GM12873 (cell line): Measurements from ENCODE around the gene CDH19.

ENCODE experiments used
- CTCF ChIP-seq: IDR thresholded peaks from 2 replicates; pipeline ENCODE4 v1.5.1; 2012; ENCODE audit warnings: low read depth, mild to moderate bottlenecking, moderate library complexity, low read length, control low read depth; ENCODE audit not compliant: insufficient read depth; ENCODE audit errors: missing control alignments

CDH19 gene

DNA sequence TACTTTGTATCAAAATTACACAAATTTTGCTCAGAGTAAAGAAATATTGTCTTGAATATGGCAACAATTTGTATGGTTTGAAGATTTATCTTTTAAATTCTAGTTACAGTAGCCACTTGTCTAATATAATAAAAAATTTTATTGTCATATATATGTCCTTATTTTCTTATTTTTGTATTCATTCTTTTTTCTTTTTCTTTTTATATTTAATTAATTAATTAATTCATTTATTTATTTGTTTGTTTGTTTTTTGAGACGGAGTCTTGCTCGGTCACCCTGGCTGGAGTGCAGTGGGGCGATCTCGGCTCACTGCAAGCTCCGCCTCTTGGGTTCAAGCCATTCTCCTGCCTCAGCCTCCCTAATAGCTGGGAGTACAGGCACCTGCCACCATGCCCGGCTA, 3.7 kb upstream of the CDH19 start:
- TF ChIP-seq CTCF: no peak

DNA sequence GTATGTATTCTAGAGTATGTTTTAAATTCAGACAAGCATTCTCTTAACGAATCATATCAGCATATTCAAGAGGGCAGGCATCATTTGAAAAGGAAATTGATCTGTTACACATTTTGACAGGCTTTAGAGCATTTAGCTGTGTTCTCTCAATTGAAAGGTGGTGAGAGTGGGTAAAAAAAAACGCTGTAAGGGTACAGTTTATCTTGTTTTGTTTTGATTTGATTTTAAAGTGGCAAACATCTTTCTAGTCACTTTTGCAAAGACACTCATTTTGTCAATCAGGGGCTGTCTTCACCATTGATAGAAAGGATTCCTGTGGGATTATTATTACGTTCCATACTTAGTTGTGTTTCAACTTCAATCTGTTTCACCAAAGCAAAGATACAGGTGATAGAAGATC, 2.2 kb downstream of the CDH19 start:
- no peak for TF ChIP-seq CTCF

- TF ChIP-seq CTCF: no peak
Observed at GRCh38 chr18:66599190-66599589, 4.7 kb downstream of the CDH19 start.

DNA sequence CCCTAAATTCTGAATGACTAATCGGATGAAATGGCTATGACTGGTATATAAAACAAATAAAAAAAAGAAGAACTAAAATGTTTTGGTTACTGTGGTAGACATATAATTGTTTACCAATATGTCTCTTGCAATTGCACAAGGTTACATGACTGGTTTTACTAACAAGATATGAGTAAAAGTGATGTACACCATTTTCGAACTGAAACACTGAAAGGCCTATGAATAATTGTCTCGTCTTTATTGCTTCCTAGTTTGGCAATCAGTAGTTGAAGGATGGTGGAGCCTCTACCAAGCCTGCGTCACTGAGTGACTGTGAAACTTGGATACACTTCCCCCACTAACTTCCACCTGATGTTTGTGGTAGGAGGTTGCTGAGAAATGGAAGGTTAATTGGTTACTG, 16.5 kb downstream of the CDH19 start:
- TF ChIP-seq CTCF: no peak

DNA sequence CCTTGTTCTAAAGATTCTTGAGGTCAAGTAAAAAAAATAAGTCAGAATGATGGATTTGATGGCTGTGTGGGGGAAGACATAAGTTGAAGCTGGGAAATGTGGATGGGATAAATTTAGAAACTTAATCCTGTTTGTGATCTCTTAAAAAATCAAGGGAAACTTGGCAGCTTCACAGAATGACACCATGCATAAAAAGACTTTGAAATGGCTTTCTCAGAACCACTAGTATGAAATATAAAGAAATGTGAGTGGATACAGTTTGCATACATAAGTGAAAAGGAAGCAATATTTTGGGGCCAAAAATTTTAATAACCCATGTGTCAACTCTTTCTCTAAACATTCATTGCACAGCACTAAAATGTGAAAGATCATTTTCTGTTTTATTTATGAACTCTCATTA, 21.7 kb downstream of the CDH19 start:
- TF ChIP-seq CTCF: no peak

- no peak for TF ChIP-seq CTCF
Observed at GRCh38 chr18:66575263-66575662, 28.6 kb downstream of the CDH19 start.

DNA sequence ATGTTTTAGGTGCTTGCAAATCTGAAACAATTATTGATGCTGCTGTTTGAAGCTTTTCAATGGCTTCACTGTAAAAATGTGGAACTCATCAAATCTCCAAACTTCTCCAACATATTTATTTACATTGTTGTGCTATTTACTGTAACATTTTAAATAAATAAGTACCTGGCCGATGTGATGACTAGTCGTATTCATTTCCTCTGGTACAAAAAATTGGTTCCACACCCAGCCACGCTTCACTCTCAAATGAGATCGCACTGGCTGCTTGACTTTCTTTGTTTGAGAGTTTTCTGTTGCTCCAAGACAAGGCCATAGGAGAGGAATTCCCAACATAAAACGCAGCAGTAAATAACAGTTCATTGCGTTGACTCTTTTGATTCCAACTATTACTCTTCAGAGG, 32.0 kb downstream of the CDH19 start:
- TF ChIP-seq CTCF: no peak

GRCh38 chr18:66566616-66567015, 37.3 kb downstream of the CDH19 start:
- TF ChIP-seq CTCF: no peak
